Peyer's patch (tissue), 4 donors: ENCODE measurements around the gene ABCG8. TPM values are rescaled to one million over a fixed set of nuclear protein-coding genes. Genes with fewer than 3 reads are reported as not detected.

Experiments used
- DNase-seq, 3 donors: peaks; one replicate each; pipeline ENCODE4 v3.0.0-alpha.2; 2017 to 2019
- H3K27ac ChIP-seq, 4 donors: fragments of 200-600 bp; sonication (generic); one replicate each; pipeline ENCODE4 v1.5.1; 2016 to 2019
- H3K27me3 ChIP-seq, 2 donors: fragments of 200-600 bp; sonication (generic); one replicate each; pipeline ENCODE4 v1.5.1; 2019
- H3K36me3 ChIP-seq, 3 donors: fragments of 200-600 bp; sonication (generic); one replicate each; pipeline ENCODE4 v1.5.1; 2016 to 2019
- H3K4me1 ChIP-seq, 4 donors: fragments of 200-600 bp; sonication (generic); one replicate each; pipeline ENCODE4 v1.5.1; 2016 to 2019
- H3K4me3 ChIP-seq, 4 donors: fragments of 200-600 bp; sonication (generic); 1 replicate in 3 of 4; 2 replicates in 1 of 4; pipeline ENCODE4 v1.5.1; 2016 to 2019; ENCODE audit warnings: mild to moderate bottlenecking in 1 of 4
- H3K9me3 ChIP-seq, 4 donors: fragments of 200-600 bp; sonication (generic); one replicate each; pipeline ENCODE4 v1.5.1; 2016 to 2019; ENCODE audit warnings: mild to moderate bottlenecking in 1 of 4
- CTCF ChIP-seq, 6 experiments: fragments of 450-650 bp in 4 of 6; fragments of 200-600 bp in 2 of 6; sonication (generic) in 1 of 6; IDR thresholded peaks; one replicate each; pipeline ENCODE4 v1.5.1; 2017 to 2019; ENCODE audit warnings: antibody characterized with exemption in 6 of 6, mild to moderate bottlenecking in 3 of 6, moderate library complexity in 1 of 6
- POLR2A ChIP-seq, 2 donors: fragments of 450-650 bp; IDR thresholded peaks; one replicate each; pipeline ENCODE4 v1.5.1; 2017; ENCODE audit warnings: antibody characterized with exemption in 2 of 2, mild to moderate bottlenecking in 2 of 2, moderate library complexity in 2 of 2
- total RNA-seq, 4 donors: library from RNA; depleted of rRNA; stranded (reverse); fragments of >200 nt; gene quantifications; one replicate each; pipeline ENCODE4 v1.1.0, GENCODE V29; 2016

Gene ABCG8
- total RNA-seq, 4 donors from 2014 or later, result 3.3 to 31.5 (median 16.4) TPM

GRCh38 chr2:43798300-43798699 is 40.5 kb upstream of the ABCG8 start:
- no peak overlapping the region for H3K4me3 ChIP-seq
- H3K27ac ChIP-seq, result no peak overlapping the region
- TF ChIP-seq CTCF (IDR thresholded peaks at IDR 0.05), result peak in 4 of 6 experiments; percentile 13 to 57 (median 53)
- TF ChIP-seq POLR2A (IDR thresholded peaks at IDR 0.05), result no peak
- H3K27me3 ChIP-seq, result no peaks in the 10 kb centered on the region
- H3K36me3 ChIP-seq, result peaks cover 0 to 5% (median 0%) of the 10 kb centered on the region in 3 donors
- no peak for DNase-seq
- no peaks in the 10 kb centered on the region for H3K4me1 ChIP-seq
- H3K9me3 ChIP-seq, result no peaks in the 10 kb centered on the region

DNA sequence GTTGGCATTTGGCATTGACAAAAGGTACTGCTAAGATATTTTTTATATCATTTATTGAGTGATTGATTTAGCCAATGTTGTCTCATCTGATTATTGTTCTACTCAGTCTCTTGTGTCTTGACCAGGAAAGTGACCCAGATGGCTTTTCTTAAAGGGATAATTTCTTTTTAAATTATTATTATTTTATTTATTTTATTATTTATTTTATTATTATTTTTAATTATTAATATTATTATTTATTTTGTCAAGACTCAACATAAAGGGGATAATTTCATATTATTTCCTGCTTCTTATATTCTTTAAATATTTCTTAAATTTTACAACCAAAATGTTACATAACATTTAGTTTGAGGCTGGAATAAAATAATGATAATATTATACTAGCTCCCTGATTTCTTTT is 37.9 kb upstream of the ABCG8 start:
- Histone ChIP-seq H3K27ac (no peak overlapping the region), H3K9me3 (no peaks in the 10 kb centered on the region), H3K27me3 (no peaks in the 10 kb centered on the region), H3K4me1 (no peaks in the 10 kb centered on the region), H3K36me3 (peaks cover 0 to 15% (median 0%) of the 10 kb centered on the region in 3 donors), H3K4me3 (peak overlapping the region in 1 of 4 donors; percentile 36)
- DNase-seq, result no peak
- TF ChIP-seq POLR2A (IDR thresholded peaks at IDR 0.05) (no peak), CTCF (IDR thresholded peaks at IDR 0.05) (no peak)

DNA sequence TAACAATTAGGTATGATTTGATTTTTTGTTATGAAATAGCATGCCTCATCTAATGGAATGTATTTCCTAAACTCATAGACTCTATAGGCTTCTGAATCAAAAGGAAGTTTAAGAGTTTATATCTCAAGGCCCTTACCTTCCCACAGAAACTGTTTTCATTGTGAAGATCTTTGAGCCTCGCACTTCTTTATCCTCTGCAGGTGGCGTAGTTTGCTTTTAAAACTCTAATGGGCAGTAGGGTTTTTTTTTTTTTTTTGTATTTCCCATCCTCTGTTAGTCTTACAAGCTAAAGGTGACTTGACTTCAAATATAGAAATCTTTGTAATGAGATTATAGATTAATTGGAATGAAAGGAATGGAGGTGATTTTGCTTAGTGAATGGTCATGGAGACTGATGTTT is 36.6 kb upstream of the ABCG8 start:
- TF ChIP-seq POLR2A (IDR thresholded peaks at IDR 0.05) (no peak), CTCF (IDR thresholded peaks at IDR 0.05) (peak in 3 of 6 experiments; percentile 45 to 54 (median 51))
- H3K27ac ChIP-seq, result peak overlapping the region in 1 of 4 donors; percentile 42
- no peaks in the 10 kb centered on the region for H3K27me3 ChIP-seq
- H3K9me3 ChIP-seq, result no peaks in the 10 kb centered on the region
- DNase-seq, result no peak
- H3K36me3 ChIP-seq, result peaks cover 0 to 11% (median 0%) of the 10 kb centered on the region in 3 donors
- H3K4me3 ChIP-seq, result peak overlapping the region in 1 of 4 donors; percentile 20
- H3K4me1 ChIP-seq, result no peaks in the 10 kb centered on the region

GRCh38 chr2:43803113-43803512 is 35.7 kb upstream of the ABCG8 start:
- no peaks in the 10 kb centered on the region for H3K9me3 ChIP-seq
- H3K27ac ChIP-seq, result peak overlapping the region in 1 of 4 donors; percentile 7
- no peak for DNase-seq
- no peak overlapping the region for H3K4me3 ChIP-seq
- peaks cover 0 to 11% (median 0%) of the 10 kb centered on the region in 3 donors for H3K36me3 ChIP-seq
- no peaks in the 10 kb centered on the region for H3K27me3 ChIP-seq
- TF ChIP-seq POLR2A (IDR thresholded peaks at IDR 0.05), result no peak
- TF ChIP-seq CTCF (IDR thresholded peaks at IDR 0.05), result no peak
- no peaks in the 10 kb centered on the region for H3K4me1 ChIP-seq

- no peak overlapping the region for H3K4me3 ChIP-seq
- TF ChIP-seq CTCF (IDR thresholded peaks at IDR 0.05) (no peak), POLR2A (IDR thresholded peaks at IDR 0.05) (no peak)
- no peaks in the 10 kb centered on the region for H3K9me3 ChIP-seq
- H3K36me3 ChIP-seq, result peaks cover 0 to 23% (median 3%) of the 10 kb centered on the region in 3 donors
- H3K4me1 ChIP-seq, result no peaks in the 10 kb centered on the region
- H3K27ac ChIP-seq, result peak overlapping the region in 2 of 4 donors; percentile 3 to 59
- no peak for DNase-seq
- no peaks in the 10 kb centered on the region for H3K27me3 ChIP-seq
Measured at GRCh38 chr2:43806719-43807031, 32.1 kb upstream of the ABCG8 start.

- no peaks in the 10 kb centered on the region for H3K27me3 ChIP-seq
- DNase-seq, result no peak
- H3K36me3 ChIP-seq, result peaks cover 0 to 18% (median 3%) of the 10 kb centered on the region in 3 donors
- TF ChIP-seq CTCF (IDR thresholded peaks at IDR 0.05) (no peak), POLR2A (IDR thresholded peaks at IDR 0.05) (no peak)
- no peaks in the 10 kb centered on the region for H3K9me3 ChIP-seq
- H3K27ac ChIP-seq, result no peak overlapping the region
- H3K4me3 ChIP-seq, result no peak overlapping the region
- no peaks in the 10 kb centered on the region for H3K4me1 ChIP-seq
Measured at GRCh38 chr2:43810452-43810851, 28.3 kb upstream of the ABCG8 start.
